HUES6 (cell line): ENCODE results near the gene PDE11A.

Experiments used
- H3K27ac ChIP-seq: 2 replicates; pipeline ENCODE4 v1.7.0; 2013; ENCODE audit warnings: low read depth, mild to moderate bottlenecking, low read length, inconsistent platforms
- H3K27me3 ChIP-seq: 2 replicates; pipeline ENCODE4 v1.6.1; 2013; ENCODE audit warnings: low read length; ENCODE audit not compliant: control insufficient read depth, insufficient read depth
- H3K36me3 ChIP-seq: 2 replicates; pipeline ENCODE4 v1.6.1; 2013; ENCODE audit warnings: low read length; ENCODE audit not compliant: control insufficient read depth, insufficient read depth
- H3K4me1 ChIP-seq: 2 replicates; pipeline ENCODE4 v1.6.1; 2013; ENCODE audit warnings: low read length; ENCODE audit not compliant: control insufficient read depth, insufficient read depth
- H3K4me3 ChIP-seq: 2 replicates; pipeline ENCODE4 v1.5.1; 2013; ENCODE audit warnings: low read depth, low read length
- H3K9ac ChIP-seq: one replicate; pipeline ENCODE4 v1.6.1; 2013; ENCODE audit warnings: mild to moderate bottlenecking, low read length
- H3K9me3 ChIP-seq: 2 replicates; pipeline ENCODE4 v1.6.1; 2013; ENCODE audit warnings: low read depth, low read length; ENCODE audit not compliant: control insufficient read depth, insufficient read depth

PDE11A gene

GRCh38 chr2:177784745-177785067 is 287.9 kb downstream of the PDE11A start:
- Histone ChIP-seq H3K27ac (no peak overlapping the region), H3K4me1 (no peaks in the 10 kb centered on the region; the same call in 1 of the 2 replicates), H3K27me3 (no peaks in the 10 kb centered on the region), H3K9me3 (peaks cover 7% of the 10 kb centered on the region), H3K4me3 (no peak overlapping the region), H3K9ac (no peak overlapping the region), H3K36me3 (no peaks in the 10 kb centered on the region)

GRCh38 chr2:177783835-177784744 is 288.5 kb downstream of the PDE11A start:
- no peaks in the 10 kb centered on the region; the same call in 1 of the 2 replicates for H3K4me1 ChIP-seq
- H3K9me3 ChIP-seq = peaks cover 7% of the 10 kb centered on the region
- no peaks in the 10 kb centered on the region for H3K27me3 ChIP-seq
- H3K36me3 ChIP-seq = no peaks in the 10 kb centered on the region
- H3K4me3 ChIP-seq = no peak overlapping the region
- H3K27ac ChIP-seq = no peak overlapping the region
- no peak overlapping the region for H3K9ac ChIP-seq

GRCh38 chr2:177783091-177783490 is 289.5 kb downstream of the PDE11A start:
- H3K27ac ChIP-seq = no peak overlapping the region
- H3K9me3 ChIP-seq = peaks cover 7% of the 10 kb centered on the region
- H3K4me3 ChIP-seq = no peak overlapping the region
- H3K9ac ChIP-seq = no peak overlapping the region
- H3K36me3 ChIP-seq = no peaks in the 10 kb centered on the region
- H3K27me3 ChIP-seq = no peaks in the 10 kb centered on the region
- H3K4me1 ChIP-seq = no peaks in the 10 kb centered on the region; the same call in 1 of the 2 replicates

- Histone ChIP-seq H3K4me1 (no peaks in the 10 kb centered on the region; the same call in 1 of the 2 replicates), H3K9ac (no peak overlapping the region), H3K9me3 (peaks cover 7% of the 10 kb centered on the region), H3K36me3 (no peaks in the 10 kb centered on the region), H3K27me3 (no peaks in the 10 kb centered on the region), H3K4me3 (no peak overlapping the region), H3K27ac (no peak overlapping the region)
Measured at GRCh38 chr2:177782613-177783012, 290.0 kb downstream of the PDE11A start.

- no peak overlapping the region for H3K27ac ChIP-seq
- H3K9ac ChIP-seq = no peak overlapping the region
- H3K4me1 ChIP-seq = no peaks in the 10 kb centered on the region
- no peaks in the 10 kb centered on the region for H3K9me3 ChIP-seq
- H3K27me3 ChIP-seq = no peaks in the 10 kb centered on the region
- H3K36me3 ChIP-seq = no peaks in the 10 kb centered on the region
- H3K4me3 ChIP-seq = no peak overlapping the region
Measured at GRCh38 chr2:177778472-177778871, 294.1 kb downstream of the PDE11A start.

GRCh38 chr2:177772529-177772928 is 300.0 kb downstream of the PDE11A start:
- no peaks in the 10 kb centered on the region for H3K4me1 ChIP-seq
- no peak overlapping the region for H3K9ac ChIP-seq
- H3K27ac ChIP-seq = no peak overlapping the region
- H3K27me3 ChIP-seq = no peaks in the 10 kb centered on the region
- H3K9me3 ChIP-seq = no peaks in the 10 kb centered on the region
- no peaks in the 10 kb centered on the region for H3K36me3 ChIP-seq
- H3K4me3 ChIP-seq = no peak overlapping the region

- H3K9me3 ChIP-seq = no peaks in the 10 kb centered on the region
Measured at GRCh38 chr2:177771191-177771590, 301.4 kb downstream of the PDE11A start.

GRCh38 chr2:177767768-177768167 is 304.8 kb downstream of the PDE11A start:
- Histone ChIP-seq H3K27me3 (peaks cover 8% of the 10 kb centered on the region; the same call in 1 of the 2 replicates), H3K4me1 (peaks cover 3% of the 10 kb centered on the region; the same call in 1 of the 2 replicates), H3K9ac (no peak overlapping the region), H3K4me3 (no peak overlapping the region), H3K27ac (no peak overlapping the region), H3K36me3 (no peaks in the 10 kb centered on the region), H3K9me3 (no peaks in the 10 kb centered on the region)

More at GRCh38 chr2:177771191-177771590, 301.4 kb downstream of the PDE11A start:
- Histone ChIP-seq H3K4me3 (no peak overlapping the region), H3K4me1 (no peaks in the 10 kb centered on the region), H3K9ac (no peak overlapping the region), H3K27me3 (no peaks in the 10 kb centered on the region), H3K36me3 (no peaks in the 10 kb centered on the region), H3K27ac (no peak overlapping the region)

- Histone ChIP-seq H3K4me3 (no peak overlapping the region), H3K9me3 (no peaks in the 10 kb centered on the region), H3K27me3 (peaks cover 23% of the 10 kb centered on the region), H3K9ac (no peak overlapping the region), H3K27ac (no peak overlapping the region), H3K36me3 (no peaks in the 10 kb centered on the region), H3K4me1 (peaks cover 7% of the 10 kb centered on the region)
Measured at GRCh38 chr2:177765698-177766097, 306.9 kb downstream of the PDE11A start.

GRCh38 chr2:177763531-177764265 is 308.9 kb downstream of the PDE11A start:
- H3K27me3 ChIP-seq = peaks cover 23% of the 10 kb centered on the region
- no peaks in the 10 kb centered on the region for H3K36me3 ChIP-seq
- H3K4me3 ChIP-seq = peak overlapping the region; percentile 35
- peaks cover 8% of the 10 kb centered on the region for H3K4me1 ChIP-seq
- no peak overlapping the region for H3K9ac ChIP-seq
- no peaks in the 10 kb centered on the region for H3K9me3 ChIP-seq
- no peak overlapping the region for H3K27ac ChIP-seq

GRCh38 chr2:177759443-177759842 is 313.1 kb downstream of the PDE11A start:
- no peak overlapping the region for H3K4me3 ChIP-seq
- H3K27me3 ChIP-seq = peaks cover 23% of the 10 kb centered on the region
- H3K36me3 ChIP-seq = no peaks in the 10 kb centered on the region
- no peaks in the 10 kb centered on the region for H3K9me3 ChIP-seq
- peaks cover 15% of the 10 kb centered on the region for H3K4me1 ChIP-seq
- H3K9ac ChIP-seq = no peak overlapping the region
- no peak overlapping the region for H3K27ac ChIP-seq
